Superior temporal gyrus (tissue), 1 donor: ENCODE measurements around the gene COBLL1.
"Not testable (repeated sequence)": the region's sequence is repeated elsewhere in the genome, so short reads cannot be mapped to it uniquely, and the experiment has no call there.

Experiments
- DNase-seq: peaks from one replicate; pipeline ENCODE4 v3.0.0-alpha.2; 2016; ENCODE audit errors: extremely low spot score

The COBLL1 gene

GRCh38 chr2:164789968-164790367 is 51.7 kb downstream of the COBLL1 start:
- DNase-seq: no peak

- DNase-seq: no peak
These were observed 54.8 kb downstream of the COBLL1 start for GRCh38 chr2:164786787-164787186.

GRCh38 chr2:164785457-164785856 is 56.2 kb downstream of the COBLL1 start:
- DNase-seq: no peak

GRCh38 chr2:164784376-164784775 is 57.2 kb downstream of the COBLL1 start:
- DNase-seq: no peak

- no peak for DNase-seq
These were observed 59.3 kb downstream of the COBLL1 start for GRCh38 chr2:164782323-164782722.

GRCh38 chr2:164781394-164781793 is 60.2 kb downstream of the COBLL1 start:
- DNase-seq: no peak

- DNase-seq: no peak
These were observed 60.9 kb downstream of the COBLL1 start for GRCh38 chr2:164780611-164781178.

- DNase-seq: no peak
These were observed 62.1 kb downstream of the COBLL1 start for GRCh38 chr2:164779383-164780057.

GRCh38 chr2:164778723-164779122 is 62.9 kb downstream of the COBLL1 start:
- no peak for DNase-seq

GRCh38 chr2:164777847-164778461 is 63.7 kb downstream of the COBLL1 start:
- no peak for DNase-seq

GRCh38 chr2:164773635-164774034 is 68.0 kb downstream of the COBLL1 start:
- no peak for DNase-seq

GRCh38 chr2:164773091-164773490 is 68.5 kb downstream of the COBLL1 start:
- DNase-seq: no peak

GRCh38 chr2:164771897-164772296 is 69.7 kb downstream of the COBLL1 start:
- DNase-seq: no peak

GRCh38 chr2:164770421-164770916 is 71.2 kb downstream of the COBLL1 start:
- no peak for DNase-seq

GRCh38 chr2:164766954-164767320 is 74.7 kb downstream of the COBLL1 start:
- DNase-seq: no peak

- no peak for DNase-seq
These were observed 75.2 kb downstream of the COBLL1 start for GRCh38 chr2:164766216-164766953.

- no peak for DNase-seq
These were observed 76.6 kb downstream of the COBLL1 start for GRCh38 chr2:164764996-164765395.

GRCh38 chr2:164764474-164764873 is 77.1 kb downstream of the COBLL1 start:
- DNase-seq: no peak

GRCh38 chr2:164763431-164763830 is 78.2 kb downstream of the COBLL1 start:
- DNase-seq: no peak

GRCh38 chr2:164761737-164762460 is 79.7 kb downstream of the COBLL1 start:
- DNase-seq: no peak

GRCh38 chr2:164761201-164761600 is 80.4 kb downstream of the COBLL1 start:
- not testable (repeated sequence) for DNase-seq

- DNase-seq: no peak
These were observed 81.4 kb downstream of the COBLL1 start for GRCh38 chr2:164760179-164760578.
